ENCODE data around the gene ITFG1.

GRCh38 chr16:47504599-47504998 lies 43.7 kb upstream of the ITFG1 start:
- no peak for TF ChIP-seq POLR2A (IDR thresholded peaks at IDR 0.05; ENCODE audit: extremely low read depth, insufficient read length)
- TF ChIP-seq, protein P1, sequence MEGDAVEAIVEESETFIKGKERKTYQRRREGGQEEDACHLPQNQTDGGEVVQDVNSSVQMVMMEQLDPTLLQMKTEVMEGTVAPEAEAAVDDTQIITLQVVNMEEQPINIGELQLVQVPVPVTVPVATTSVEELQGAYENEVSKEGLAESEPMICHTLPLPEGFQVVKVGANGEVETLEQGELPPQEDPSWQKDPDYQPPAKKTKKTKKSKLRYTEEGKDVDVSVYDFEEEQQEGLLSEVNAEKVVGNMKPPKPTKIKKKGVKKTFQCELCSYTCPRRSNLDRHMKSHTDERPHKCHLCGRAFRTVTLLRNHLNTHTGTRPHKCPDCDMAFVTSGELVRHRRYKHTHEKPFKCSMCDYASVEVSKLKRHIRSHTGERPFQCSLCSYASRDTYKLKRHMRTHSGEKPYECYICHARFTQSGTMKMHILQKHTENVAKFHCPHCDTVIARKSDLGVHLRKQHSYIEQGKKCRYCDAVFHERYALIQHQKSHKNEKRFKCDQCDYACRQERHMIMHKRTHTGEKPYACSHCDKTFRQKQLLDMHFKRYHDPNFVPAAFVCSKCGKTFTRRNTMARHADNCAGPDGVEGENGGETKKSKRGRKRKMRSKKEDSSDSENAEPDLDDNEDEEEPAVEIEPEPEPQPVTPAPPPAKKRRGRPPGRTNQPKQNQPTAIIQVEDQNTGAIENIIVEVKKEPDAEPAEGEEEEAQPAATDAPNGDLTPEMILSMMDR (IDR thresholded peaks at IDR 0.05; ENCODE audit: low read depth, low read length) = no peak
- TF ChIP-seq, protein P2, sequence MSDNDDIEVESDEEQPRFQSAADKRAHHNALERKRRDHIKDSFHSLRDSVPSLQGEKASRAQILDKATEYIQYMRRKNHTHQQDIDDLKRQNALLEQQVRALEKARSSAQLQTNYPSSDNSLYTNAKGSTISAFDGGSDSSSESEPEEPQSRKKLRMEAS (IDR thresholded peaks at IDR 0.05; ENCODE audit: low read depth, low read length) = no peak
